H1 (cell line): ENCODE measurements around the gene SIRT3. TPM values are rescaled to one million over a fixed set of nuclear protein-coding genes. Genes with fewer than 3 reads are reported as not detected.

ENCODE experiments used
- CTCF ChIA-PET: fragments of 300-600 bp; sonication (Branson Sonifier 250); formaldehyde crosslinking; loops from one replicate; lab custom pipeline; 2021; ENCODE audit not compliant: partially characterized antibody; lab: Charles Lee
- POLR2A ChIA-PET: fragments of 300-600 bp; sonication (Branson Sonifier 250); formaldehyde crosslinking; loops from one replicate; lab custom pipeline; 2021; ENCODE audit warnings: inconsistent platforms; ENCODE audit not compliant: partially characterized antibody; lab: Charles Lee
- DNase-seq, 2 experiments: peaks; one replicate each; pipeline versions ENCODE4 v3.0.0 to v3.0.0-alpha.2; 2010 to 2022; ENCODE audit warnings: low spot score in 2 of 2, low read depth in 1 of 2, mixed read lengths in 1 of 2
- FAIRE-seq: peaks from 2 replicates; lab custom pipeline; 2011; peaks lifted over from hg19 to GRCh38; lab: Jason Lieb, UNC
- H2AFZ ChIP-seq: 2 replicates; pipeline ENCODE4 v1.8.1; 2012; ENCODE audit warnings: low read length, inconsistent platforms
- H2AK5ac ChIP-seq: 2 replicates; pipeline ENCODE4 v1.6.1; 2013; ENCODE audit warnings: low read depth, low read length
- H2BK120ac ChIP-seq: replicated peaks from 2 replicates; pipeline ENCODE3; 2013; ENCODE audit warnings: low read depth, low read length, inconsistent platforms
- H2BK12ac ChIP-seq: 2 replicates; pipeline ENCODE4 v1.6.1; 2013; ENCODE audit warnings: low read depth, low read length
- H2BK15ac ChIP-seq: 2 replicates; pipeline ENCODE4 v1.6.1; 2013; ENCODE audit warnings: low read length
- H2BK20ac ChIP-seq: 2 replicates; pipeline ENCODE4 v1.6.1; 2013; ENCODE audit warnings: low read length
- H2BK5ac ChIP-seq: 2 replicates; pipeline ENCODE4 v1.6.1; 2013; ENCODE audit warnings: low read depth, low read length
- H3K14ac ChIP-seq: 2 replicates; pipeline ENCODE4 v1.6.1; 2013; ENCODE audit warnings: inconsistent platforms; ENCODE audit not compliant: insufficient read length
- H3K18ac ChIP-seq: 2 replicates; pipeline ENCODE4 v1.6.1; 2013; ENCODE audit warnings: low read length; ENCODE audit errors: extremely low read depth
- H3K23ac ChIP-seq: 2 replicates; pipeline ENCODE4 v1.6.1; 2013; ENCODE audit warnings: inconsistent platforms; ENCODE audit not compliant: insufficient read length
- H3K23me2 ChIP-seq: 2 replicates; pipeline ENCODE4 v1.6.1; 2013; ENCODE audit warnings: low read depth, low read length
- H3K27ac ChIP-seq: 2 replicates; pipeline ENCODE4 v1.6.1; 2011; ENCODE audit warnings: low read depth, low read length, inconsistent platforms
- H3K27me3 ChIP-seq, 4 experiments: replicated peaks in 1 of 4; 1 replicate in 1 of 4; 2 replicates in 3 of 4; pipeline versions ENCODE4 v1.6.1 to v1.8.1; 2011 to 2013; ENCODE audit warnings: low read length in 3 of 4, mild to moderate bottlenecking in 3 of 4, inconsistent platforms in 2 of 4, mixed read lengths in 2 of 4, moderate library complexity in 1 of 4; ENCODE audit not compliant: control insufficient read depth in 3 of 4, insufficient read depth in 3 of 4; ENCODE audit errors: extremely low read depth in 1 of 4
- H3K36me3 ChIP-seq, 4 experiments: 2 replicates each; pipeline versions ENCODE4 v1.6.1 to v1.8.1; 2011 to 2013; ENCODE audit warnings: mild to moderate bottlenecking in 4 of 4, low read length in 3 of 4, moderate library complexity in 2 of 4, control low read depth in 1 of 4, inconsistent platforms in 1 of 4; ENCODE audit not compliant: insufficient read depth in 4 of 4, control insufficient read depth in 2 of 4
- H3K4ac ChIP-seq: replicated peaks from 2 replicates; pipeline ENCODE3; 2013; ENCODE audit warnings: low read length, low read depth, mixed read lengths, inconsistent platforms; ENCODE audit not compliant: insufficient read length
- H3K4me1 ChIP-seq, 4 experiments: replicated peaks in 1 of 4; 1 replicate in 1 of 4; 2 replicates in 3 of 4; pipeline versions ENCODE4 v1.6.1 to v1.8.1; 2011 to 2013; ENCODE audit warnings: low read length in 3 of 4, inconsistent platforms in 2 of 4, mixed read lengths in 1 of 4; ENCODE audit not compliant: insufficient read depth in 4 of 4, control insufficient read depth in 3 of 4
- H3K4me2 ChIP-seq, 2 experiments: 2 replicates each; pipeline versions ENCODE4 v1.6.1 to v1.8.1; 2011 to 2013; ENCODE audit warnings: low read depth in 2 of 2, low read length in 2 of 2, control low read depth in 1 of 2, inconsistent platforms in 1 of 2, mild to moderate bottlenecking in 1 of 2; ENCODE audit not compliant: insufficient read depth in 1 of 2
- H3K4me3 ChIP-seq, 4 experiments: fragments of 200-600, 300-600 bp in 1 of 4; sonication (generic), shearing (Covaris generic), sonication (Bioruptor Twin) in 1 of 4; 2 replicates each; pipeline versions ENCODE4 v1.5.1 to v1.8.1; 2011 to 2016; ENCODE audit warnings: low read length in 4 of 4, low read depth in 3 of 4, control low read depth in 2 of 4, inconsistent platforms in 2 of 4, mild to moderate bottlenecking in 2 of 4, mixed read lengths in 1 of 4, moderate library complexity in 1 of 4; ENCODE audit not compliant: insufficient read depth in 2 of 4; ENCODE audit errors: extremely low read depth in 1 of 4
- H3K56ac ChIP-seq: replicated peaks from 2 replicates; pipeline ENCODE3; 2013; ENCODE audit warnings: low read depth, mild to moderate bottlenecking, mixed read lengths, low read length, inconsistent platforms; ENCODE audit not compliant: insufficient read length
- H3K79me1 ChIP-seq: 2 replicates; pipeline ENCODE4 v1.6.1; 2013; ENCODE audit warnings: low read depth, low read length, control low read depth
- H3K79me2 ChIP-seq, 2 experiments: 2 replicates each; pipeline versions ENCODE4 v1.6.1 to v1.8.1; 2012 to 2013; ENCODE audit warnings: low read length in 2 of 2, mild to moderate bottlenecking in 2 of 2, inconsistent platforms in 1 of 2; ENCODE audit not compliant: insufficient read depth in 2 of 2, control insufficient read depth in 1 of 2
- H3K9ac ChIP-seq, 4 experiments: replicated peaks in 1 of 4; 1 replicate in 1 of 4; 2 replicates in 3 of 4; pipeline versions ENCODE4 v1.6.1 to v1.8.1; 2011 to 2013; ENCODE audit warnings: low read depth in 3 of 4, low read length in 3 of 4, control low read depth in 2 of 4, mild to moderate bottlenecking in 2 of 4, moderate library complexity in 2 of 4, inconsistent platforms in 1 of 4; ENCODE audit errors: extremely low read depth in 1 of 4
- H3K9me3 ChIP-seq, 2 experiments: 2 replicates each; pipeline versions ENCODE4 v1.6.1 to v1.8.1; 2012 to 2013; ENCODE audit warnings: mild to moderate bottlenecking in 2 of 2, moderate library complexity in 2 of 2, control low read depth in 1 of 2, inconsistent platforms in 1 of 2, low read depth in 1 of 2, low read length in 1 of 2, mixed read lengths in 1 of 2; ENCODE audit not compliant: insufficient read depth in 2 of 2
- H4K20me1 ChIP-seq, 2 experiments: replicated peaks in 1 of 2; 2 replicates each; pipeline versions ENCODE3 to v1.8.1; 2011 to 2013; ENCODE audit warnings: inconsistent platforms in 2 of 2, low read length in 2 of 2, mild to moderate bottlenecking in 1 of 2; ENCODE audit not compliant: insufficient read depth in 2 of 2, control insufficient read depth in 1 of 2
- H4K5ac ChIP-seq: 2 replicates; pipeline ENCODE4 v1.6.1; 2013; ENCODE audit warnings: low read length, low read depth, mixed read lengths, inconsistent platforms; ENCODE audit not compliant: insufficient read length
- H4K8ac ChIP-seq: 2 replicates; pipeline ENCODE4 v1.8.0; 2013; ENCODE audit warnings: mild to moderate bottlenecking, moderate library complexity, low read length, inconsistent platforms; ENCODE audit not compliant: insufficient read depth; ENCODE audit errors: extremely low read depth
- H4K91ac ChIP-seq: replicated peaks from 2 replicates; pipeline ENCODE3; 2013; ENCODE audit warnings: low read length, mixed read lengths, inconsistent platforms; ENCODE audit not compliant: insufficient read length
- BCL11A ChIP-seq, 2 experiments: IDR thresholded peaks; one replicate each; pipeline ENCODE4 v1.6.1; 2011; ENCODE audit warnings: low read depth in 2 of 2, low read length in 2 of 2, mild to moderate bottlenecking in 2 of 2
- CREB1 ChIP-seq: IDR thresholded peaks from 2 replicates; pipeline ENCODE4 v1.6.1; 2012; ENCODE audit warnings: inconsistent platforms
- SIX5 ChIP-seq: IDR thresholded peaks from 2 replicates; pipeline ENCODE4 v1.6.1; 2011; ENCODE audit warnings: mild to moderate bottlenecking, low read depth, low read length
- WGBS, 2 experiments: shearing (Covaris generic) in 1 of 2; methylation state at CpG; one replicate each; pipeline versions ENCODE4 v1.1.6 to v1.1.7; 2013 to 2015; ENCODE audit warnings: low lambda C conversion rate in 2 of 2, mixed read lengths in 2 of 2, inconsistent platforms in 1 of 2, low coverage in 1 of 2, missing lambda C conversion rate in 1 of 2; ENCODE audit not compliant: insufficient replicate concordance in 2 of 2, insufficient coverage in 1 of 2, insufficient read length in 1 of 2; ENCODE audit errors: extremely low coverage in 1 of 2, missing lambda C conversion rate in 1 of 2; 5-methylcytosine and 5-hydroxymethylcytosine counted together
- polyA plus RNA-seq, 7 experiments: library from polyadenylated mRNA; depleted of rRNA in 3 of 7; stranded (reverse) in 5 of 7; unstranded in 2 of 7; fragments of >200 nt in 5 of 7; fragments of 200-250 nt in 2 of 7; gene quantifications; 1 replicate in 5 of 7; 2 replicates in 1 of 7; 4 replicates in 1 of 7; pipeline versions ENCODE4 v1.2.1 to v1.2.3, GENCODE V29; 2011 to 2013; ENCODE audit warnings: missing spikeins in 2 of 7, mixed read lengths in 2 of 7
- total RNA-seq: library from RNA; stranded (reverse); fragmentation: NEBNext Ultra II Directional; extraction: Animal tissue kit (Norgen Biotek cat#: 25700); gene quantifications from 2 replicates; pipeline ENCODE4 v1.2.1, GENCODE V29; 2021

Gene SIRT3
- total and polyA plus RNA-seq, 2 of the 8 experiments (the other 6 are each of a cell fraction or from before 2014, with no cell fraction given) = 14.3 to 21.6 TPM

DNA sequence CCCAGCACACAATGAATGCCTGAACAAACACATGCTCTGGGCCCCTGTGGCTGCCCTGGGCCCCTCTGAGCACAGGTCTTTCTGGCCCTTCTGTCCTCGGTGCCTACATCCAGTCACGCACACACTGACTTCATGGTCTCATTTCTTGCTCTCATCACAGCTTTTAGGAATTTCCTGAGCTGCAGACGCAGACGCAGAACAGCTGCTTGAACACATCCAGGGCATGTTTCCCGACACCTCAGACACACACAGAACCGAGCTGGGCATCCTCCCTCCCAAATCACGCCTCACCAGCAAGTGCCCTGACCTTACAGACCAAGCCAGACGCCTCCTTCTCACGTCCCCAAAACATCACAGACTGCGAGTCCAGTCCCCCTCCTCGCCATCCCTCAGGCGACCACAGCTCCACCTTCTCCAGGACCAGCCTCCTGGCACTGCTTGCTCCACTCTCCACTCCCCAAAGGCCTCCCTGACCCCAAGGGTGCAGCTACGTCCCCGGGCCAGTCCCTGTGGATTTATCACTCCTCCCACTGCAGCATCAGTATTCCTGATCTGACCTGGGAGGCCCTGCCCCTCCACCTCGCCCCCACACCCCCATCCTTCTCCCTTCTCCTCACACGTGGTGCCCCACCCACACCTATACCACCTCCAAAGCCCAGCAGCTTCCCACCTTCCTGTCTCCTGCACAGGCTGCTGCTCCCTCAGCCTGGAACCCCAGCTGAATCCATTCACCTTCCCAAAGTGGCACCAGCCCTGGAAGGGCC is 12.9 kb downstream of the SIRT3 start:
- 83% methylated on average over 12 of the region's 16 CpGs; no CpG with 5 or more reads in 1 of the 2 experiments for WGBS, 2 experiments
- Histone ChIP-seq H3K27ac (no peak overlapping the region), H2BK120ac (no peak overlapping the region), H3K56ac (no peak overlapping the region), H4K91ac (no peak overlapping the region), H3K4ac (no peak overlapping the region), H3K4me3 (no peak overlapping the region), H2AK5ac (no peak overlapping the region), H4K8ac (no peak overlapping the region), H3K23ac (no peak overlapping the region), H2BK12ac (no peak overlapping the region), H3K27me3 (no peaks in the 10 kb centered on the region), H3K23me2 (no peaks in the 10 kb centered on the region), H3K36me3 (no peaks in the 10 kb centered on the region; a peak in 1 of 8 replicates), H4K5ac (no peak overlapping the region), H3K79me1 (no peaks in the 10 kb centered on the region; the same call in 1 of the 2 replicates), H3K4me2 (no peak overlapping the region), H3K14ac (no peak overlapping the region), H3K4me1 (no peaks in the 10 kb centered on the region), H2BK20ac (no peak overlapping the region), H3K9ac (no peak overlapping the region), H3K79me2 (peaks cover 0 to 5% of the 10 kb centered on the region in 2 experiments; a peak in 1 of 4 replicates), H2BK5ac (no peak overlapping the region), H3K9me3 (no peaks in the 10 kb centered on the region), H2AFZ (no peak overlapping the region), H4K20me1 (no peaks in the 10 kb centered on the region), H2BK15ac (no peak overlapping the region), H3K18ac (no peak overlapping the region)
- TF ChIP-seq CREB1 = no peak
- TF ChIP-seq BCL11A (IDR thresholded peaks at IDR 0.05; ENCODE audit: low read depth in 2 of 2, low read length in 2 of 2) = no peak
- TF ChIP-seq SIX5 = no peak
- ChIA-PET CTCF (interaction anchor here (0.7 to 2.1 kb wide), 3 partner anchors 27 to 141 kb away, joined by 3 to 8 read pairs (median 3); no protein-coding TSS in a partner anchor), POLR2A (interaction anchor here (1.1 to 1.6 kb wide), 3 partner anchors 10 to 16 kb away, joined by 4 to 8 read pairs (median 5); partner anchors contain the start of genes BET1L and RIC8A)
- DNase-seq (no peak), FAIRE-seq (no peak)
